SK-N-SH (cell line): ENCODE results near the gene LRRC57. TPM values are rescaled to one million over a fixed set of nuclear protein-coding genes. Genes with fewer than 3 reads are reported as not detected.

Experiments
- CTCF ChIA-PET: fragments of 300-600, 350-600 bp; formaldehyde crosslinking; extraction: SDS; loops from one replicate; lab custom pipeline; 2021; lab: Yijun Ruan, JAX
- POLR2A ChIA-PET: fragments of 350-600 bp; sonication (Branson Sonifier 250); formaldehyde crosslinking; extraction: SDS; loops from one replicate; lab custom pipeline; 2020; ENCODE audit warnings: antibody characterized with exemption, inconsistent platforms; lab: Yijun Ruan, JAX
- DNase-seq: peaks from one replicate; pipeline ENCODE4 v3.0.0; 2012
- H2AFZ ChIP-seq: fragments of 200-600 bp; sonication (generic); 2 replicates; pipeline ENCODE4 v1.8.1; 2016; ENCODE audit warnings: antibody characterized with exemption, mild to moderate bottlenecking, low read depth
- H3F3A ChIP-seq: fragments of 200-600 bp; sonication (generic); replicated peaks from 2 replicates; pipeline ENCODE3; 2016; ENCODE audit warnings: antibody characterized with exemption, mild to moderate bottlenecking; ENCODE audit not compliant: insufficient read depth
- H3K27ac ChIP-seq, 2 experiments: fragments of 200-500 bp in 1 of 2; fragments of 200-600 bp in 1 of 2; sonication (Bioruptor generic) in 1 of 2; sonication (generic), shearing (Covaris generic) in 1 of 2; 2 replicates each; pipeline versions ENCODE4 v1.5.1 to v1.6.1; 2014 to 2016; ENCODE audit warnings: low read depth in 2 of 2, inconsistent platforms in 1 of 2, low read length in 1 of 2, mild to moderate bottlenecking in 1 of 2, mixed read lengths in 1 of 2
- H3K27me3 ChIP-seq: fragments of 200-600 bp; sonication (generic), shearing (Covaris generic); 2 replicates; pipeline ENCODE4 v1.6.1; 2016; ENCODE audit warnings: mixed run types; ENCODE audit not compliant: insufficient read depth
- H3K36me3 ChIP-seq, 2 experiments: fragments of 200-500 bp in 1 of 2; fragments of 200-600 bp in 1 of 2; sonication (Bioruptor generic) in 1 of 2; sonication (generic) in 1 of 2; replicated peaks in 1 of 2; 2 replicates each; pipeline versions ENCODE3 to v1.5.1; 2014 to 2016; ENCODE audit warnings: low read length in 1 of 2, mild to moderate bottlenecking in 1 of 2; ENCODE audit not compliant: insufficient read depth in 2 of 2, control insufficient read depth in 1 of 2
- H3K4me1 ChIP-seq, 2 experiments: fragments of 200-500 bp in 1 of 2; fragments of 200-600 bp in 1 of 2; sonication (Bioruptor generic) in 1 of 2; sonication (generic), shearing (Covaris generic) in 1 of 2; 2 replicates each; pipeline versions ENCODE4 v1.5.1 to v1.6.1; 2014 to 2016; ENCODE audit warnings: low read depth in 1 of 2, low read length in 1 of 2, mixed run types in 1 of 2; ENCODE audit not compliant: insufficient read depth in 2 of 2, control insufficient read depth in 1 of 2
- H3K4me2 ChIP-seq: fragments of 200-600 bp; sonication (generic), shearing (Covaris generic); 2 replicates; pipeline ENCODE4 v1.6.1; 2017; ENCODE audit warnings: mixed run types
- H3K4me3 ChIP-seq, 2 experiments: fragments of 200-500 bp in 1 of 2; fragments of 200-600 bp in 1 of 2; sonication (Bioruptor generic) in 1 of 2; sonication (generic), shearing (Covaris generic) in 1 of 2; 2 replicates each; pipeline versions ENCODE4 v1.5.1 to v1.8.1; 2014 to 2016; ENCODE audit warnings: low read depth in 2 of 2, inconsistent platforms in 1 of 2, low read length in 1 of 2, mild to moderate bottlenecking in 1 of 2, mixed read lengths in 1 of 2, moderate library complexity in 1 of 2
- H3K79me2 ChIP-seq: fragments of 200-600 bp; sonication (generic); 2 replicates; pipeline ENCODE4 v1.8.1; 2017; ENCODE audit warnings: mild to moderate bottlenecking; ENCODE audit not compliant: insufficient read depth
- H3K9ac ChIP-seq: fragments of 200-600 bp; sonication (generic); 2 replicates; pipeline ENCODE4 v1.6.1; 2017; ENCODE audit warnings: mixed run types
- H3K9me2 ChIP-seq: fragments of 200-600 bp; sonication (generic); 2 replicates; pipeline ENCODE4 v1.6.1; 2017; ENCODE audit warnings: mixed run types
- H3K9me3 ChIP-seq: fragments of 200-600 bp; sonication (generic); 2 replicates; pipeline ENCODE4 v1.6.1; 2017; ENCODE audit warnings: mixed run types, mild to moderate bottlenecking, moderate library complexity
- H4K20me1 ChIP-seq: fragments of 200-600 bp; sonication (generic); 2 replicates; pipeline ENCODE4 v1.6.1; 2017; ENCODE audit warnings: mild to moderate bottlenecking, mixed run types; ENCODE audit not compliant: insufficient read depth
- CHD2 ChIP-seq: fragments of 150-350 bp; IDR thresholded peaks from 2 replicates; pipeline ENCODE4 v1.6.1; 2018; ENCODE audit warnings: low read length; ENCODE audit not compliant: partially characterized antibody
- EP300 ChIP-seq, 2 experiments: IDR thresholded peaks; 2 replicates each; pipeline versions ENCODE4 v1.4.0 to v1.6.1; 2012; ENCODE audit warnings: borderline replicate concordance in 1 of 2, low read depth in 1 of 2, low read length in 1 of 2
- FOSL2 ChIP-seq: IDR thresholded peaks from 2 replicates; pipeline ENCODE4 v1.4.0; 2012; ENCODE audit warnings: low read depth, mild to moderate bottlenecking, moderate library complexity, borderline replicate concordance
- FOXJ3 ChIP-seq: sonication (generic); formaldehyde crosslinking; IDR thresholded peaks from 2 replicates; pipeline ENCODE4 v1.5.1; 2020; ENCODE audit warnings: mild to moderate bottlenecking, missing genetic modification reagents
- GABPA ChIP-seq: IDR thresholded peaks from 2 replicates; pipeline ENCODE4 v1.4.0; 2012; ENCODE audit warnings: low read depth, mild to moderate bottlenecking
- GATA2 ChIP-seq: sonication (generic); formaldehyde crosslinking; IDR thresholded peaks from 2 replicates; pipeline ENCODE4 v1.5.0; 2020; ENCODE audit warnings: mild to moderate bottlenecking, missing genetic modification reagents
- IRF3 ChIP-seq: fragments of 150-350 bp; IDR thresholded peaks from 2 replicates; pipeline ENCODE4 v1.6.1; 2016; ENCODE audit warnings: mild to moderate bottlenecking, low read depth, low read length
- MAX ChIP-seq: IDR thresholded peaks from 2 replicates; pipeline ENCODE4 v1.4.0; 2012; ENCODE audit warnings: low read depth
- MEF2A ChIP-seq: IDR thresholded peaks from 2 replicates; pipeline ENCODE4 v1.4.0; 2012; ENCODE audit warnings: low read depth, borderline replicate concordance
- NFIC ChIP-seq: IDR thresholded peaks from 2 replicates; pipeline ENCODE4 v1.4.0; 2012; ENCODE audit warnings: borderline replicate concordance
- POLR2AphosphoS5 ChIP-seq: IDR thresholded peaks from 2 replicates; pipeline ENCODE4 v1.6.1; 2012; ENCODE audit warnings: low read depth, low read length
- RAD21 ChIP-seq: IDR thresholded peaks from 2 replicates; pipeline ENCODE4 v1.6.1; 2012; ENCODE audit warnings: mild to moderate bottlenecking, low read length
- REST ChIP-seq: IDR thresholded peaks from 2 replicates; pipeline ENCODE4 v1.6.1; 2012; ENCODE audit warnings: mild to moderate bottlenecking, low read depth, low read length, moderate library complexity
- SIN3A ChIP-seq: IDR thresholded peaks from 2 replicates; pipeline ENCODE4 v1.6.1; 2012; ENCODE audit warnings: low read depth, mild to moderate bottlenecking, low read length, moderate library complexity, borderline replicate concordance
- USF1 ChIP-seq: IDR thresholded peaks from 2 replicates; pipeline ENCODE4 v1.4.0; 2012; ENCODE audit warnings: low read depth, borderline replicate concordance
- USF2 ChIP-seq: fragments of 150-350 bp; IDR thresholded peaks from 2 replicates; pipeline ENCODE4 v1.6.1; 2017; ENCODE audit warnings: antibody characterized with exemption, low read length, low read depth, borderline replicate concordance
- ZBTB33 ChIP-seq: IDR thresholded peaks from 2 replicates; pipeline ENCODE4 v1.4.0; 2012; ENCODE audit warnings: low read depth, borderline replicate concordance
- WGBS: methylation state at CpG from one replicate; pipeline ENCODE4 v1.1.6; 2017; ENCODE audit warnings: low lambda C conversion rate; 5-methylcytosine and 5-hydroxymethylcytosine counted together
- polyA plus RNA-seq, 3 experiments: library from polyadenylated mRNA; depleted of rRNA; stranded (reverse); fragments of >200 nt; gene quantifications; 2 replicates each; pipeline ENCODE4 v1.2.3, GENCODE V29; 2012

The LRRC57 gene
- polyA plus RNA-seq, 1 of the 3 experiments (the other 2 are of a cell fraction), result 6.4 TPM

GRCh38 chr15:42553554-42553953 lies 5.0 kb upstream of the LRRC57 start:
- H3K27ac ChIP-seq, result no peak overlapping the region
- H3K9me3 ChIP-seq, result no peaks in the 10 kb centered on the region
- H3K4me3 ChIP-seq, result no peak overlapping the region
- POLR2A ChIA-PET, result no interaction called here
- peaks cover 0 to 11% of the 10 kb centered on the region in 2 experiments for H3K36me3 ChIP-seq
- no peak overlapping the region for H3K9ac ChIP-seq
- TF ChIP-seq IRF3, result no peak
- TF ChIP-seq CHD2, result no peak
- TF ChIP-seq GABPA, result no peak
- TF ChIP-seq USF2, result no peak
- no peak for TF ChIP-seq SIN3A
- no peak for TF ChIP-seq MAX
- TF ChIP-seq FOXJ3 (CRISPR knock-in tag), result no peak
- no peak for TF ChIP-seq GATA2 (CRISPR knock-in tag)
- TF ChIP-seq, all 33 proteins: peak for 0
- Histone ChIP-seq H2AFZ (no peak overlapping the region), H3K4me1 (peaks cover 3 to 5% of the 10 kb centered on the region in 2 experiments; a peak in 2 of 4 replicates), H3K79me2 (peaks cover 88% of the 10 kb centered on the region), H4K20me1 (no peaks in the 10 kb centered on the region), H3K9me2 (no peaks in the 10 kb centered on the region), H3F3A (peaks cover 10% of the 10 kb centered on the region), H3K4me2 (no peak overlapping the region), H3K27me3 (no peaks in the 10 kb centered on the region)
- WGBS, result 97% methylated on average over 1 of the region's 1 CpG
- CTCF ChIA-PET, result interaction anchor here (0.6 kb wide), 1 partner anchor 116 kb away, joined by 3 read pairs; no protein-coding TSS in a partner anchor
- DNase-seq, result no peak

- Histone ChIP-seq H3K4me3 (peak overlapping the region; percentile 49 to 91), H3K27me3 (no peaks in the 10 kb centered on the region), H3K9ac (peak overlapping the region; percentile 97; the same call in 1 of the 2 replicates), H3K4me1 (peaks cover 11 to 14% of the 10 kb centered on the region in 2 experiments; a peak in 3 of 4 replicates), H3F3A (peaks cover 4% of the 10 kb centered on the region), H3K9me2 (no peaks in the 10 kb centered on the region), H2AFZ (no peak overlapping the region; the same call in 1 of the 2 replicates), H3K4me2 (peak overlapping the region; percentile 84), H3K79me2 (peaks cover 87% of the 10 kb centered on the region), H3K9me3 (no peaks in the 10 kb centered on the region), H4K20me1 (no peaks in the 10 kb centered on the region), H3K27ac (no peak overlapping the region), H3K36me3 (peaks cover 3 to 11% of the 10 kb centered on the region in 2 experiments)
- POLR2A ChIA-PET, result no interaction called here
- CTCF ChIA-PET, result interaction anchor here (1.5 kb wide), 2 partner anchors 102 to 407 kb away, joined by 3 to 4 read pairs; no protein-coding TSS in a partner anchor
- WGBS, result 72% methylated on average over 12 of the region's 12 CpGs
- no peak for DNase-seq
- TF ChIP-seq REST, result no peak
- no peak for TF ChIP-seq POLR2AphosphoS5
- no peak for TF ChIP-seq MAX
- TF ChIP-seq USF1, result no peak
- TF ChIP-seq MEF2A, result no peak
- TF ChIP-seq EP300 (IDR thresholded peaks at IDR 0.05; ENCODE audit: borderline replicate concordance in 1 of 2, low read depth in 1 of 2, low read length in 1 of 2), result no peak
- no peak for TF ChIP-seq ZBTB33
- TF ChIP-seq RAD21, result no peak
- no peak for TF ChIP-seq FOSL2
- TF ChIP-seq NFIC, result no peak
Observed at GRCh38 chr15:42549741-42550392, 1.3 kb upstream of the LRRC57 start.
